Sciatic nerve (tissue), 2 donors: ENCODE results near the gene PBLD. TPM values are rescaled to one million over a fixed set of nuclear protein-coding genes. Genes with fewer than 3 reads are reported as not detected.

Experiments used
- ATAC-seq: fragments of 200-7000 bp; cut with Tn5 transposase; one replicate; pipeline ENCODE4 v1.9.1; 2020; ENCODE audit warnings: mild to moderate bottlenecking, moderate library complexity
- DNase-seq: peaks from one replicate; pipeline ENCODE4 v3.0.0-alpha.2; 2020; ENCODE audit warnings: low spot score
- intact Hi-C: fragments of 100-400 bp; cut with DNase I; formaldehyde crosslinking; loops from one replicate; pipeline ENCODE4 v1.14.2; 2022
- total RNA-seq: library from RNA; stranded (reverse); fragmentation: NEBNext Ultra II Directional; extraction: Animal tissue kit (Norgen Biotek cat#: 25700); gene quantifications from one replicate; pipeline ENCODE4 v1.2.1, GENCODE V29; 2021
- donor health status: DM: no; HTN: no; CAD: no.
- donor health status: DM: no; HTN: no; CAD: no.

PBLD gene
- total RNA-seq, 1 donor from 2014 or later, result 4.7 TPM

- ATAC-seq, result no peak
- intact Hi-C loops, result no loop called here
- no peak for DNase-seq
Observed at GRCh38 chr10:68242051-68242450, 90.7 kb downstream of the PBLD start.

DNA sequence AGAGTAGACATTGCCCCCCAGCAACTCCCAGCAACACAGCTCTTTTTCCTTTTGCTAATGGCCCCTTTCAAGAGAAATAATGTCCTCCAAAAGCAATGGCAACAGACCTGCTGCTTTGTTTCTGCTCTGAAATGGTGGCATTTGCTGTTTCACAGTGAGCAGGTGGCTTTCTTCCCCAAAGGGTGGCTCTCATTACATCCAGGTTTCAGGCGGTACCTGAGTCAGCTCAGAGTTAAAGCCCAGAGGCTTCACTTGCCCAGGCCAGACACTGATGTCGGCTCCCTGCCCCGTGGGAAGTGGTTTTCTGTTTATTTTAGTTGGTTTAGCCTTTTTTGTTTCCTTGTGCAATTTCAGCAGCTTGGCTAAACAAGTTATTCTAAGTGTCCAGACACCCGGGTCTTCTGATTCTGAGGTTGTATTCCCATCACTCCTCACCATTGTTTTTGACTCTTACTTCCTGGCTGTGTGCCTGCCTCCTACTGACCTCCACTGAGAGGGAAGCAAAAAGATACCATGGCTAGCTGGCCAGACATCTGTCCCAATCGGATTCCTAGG is 93.1 kb downstream of the PBLD start:
- no peak for DNase-seq
- intact Hi-C loops, result no loop called here

DNA sequence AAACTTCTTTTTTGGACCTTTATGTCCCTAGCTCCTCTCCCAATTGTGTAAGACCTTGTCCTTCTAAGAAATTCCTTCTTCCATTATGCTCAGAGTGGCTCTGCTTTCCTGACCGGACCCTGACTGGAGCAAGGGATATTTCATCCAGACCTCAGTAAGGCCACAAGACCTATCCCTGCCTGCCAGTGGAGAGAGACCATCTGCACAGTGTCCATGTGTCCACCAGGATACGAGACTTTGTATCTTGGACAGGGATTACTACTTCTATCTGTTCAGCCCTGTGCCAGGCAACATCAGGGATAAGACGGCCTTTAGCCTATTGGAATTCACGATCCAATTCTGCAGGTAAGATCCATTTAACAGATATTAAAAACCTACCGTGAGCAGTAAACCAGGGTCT is 93.7 kb downstream of the PBLD start:
- ATAC-seq (no peak), DNase-seq (no peak)
- intact Hi-C loops, result no loop called here

More for the DNA sequence above, 93.1 kb downstream of the PBLD start:
- ATAC-seq, result no peak

- intact Hi-C loops, result no loop called here
- ATAC-seq (no peak), DNase-seq (no peak)
Observed at GRCh38 chr10:68238371-68238770, 94.4 kb downstream of the PBLD start.

GRCh38 chr10:68237173-68237572 is 95.6 kb downstream of the PBLD start:
- no peak for DNase-seq
- intact Hi-C loops, result no loop called here
- no peak for ATAC-seq

DNA sequence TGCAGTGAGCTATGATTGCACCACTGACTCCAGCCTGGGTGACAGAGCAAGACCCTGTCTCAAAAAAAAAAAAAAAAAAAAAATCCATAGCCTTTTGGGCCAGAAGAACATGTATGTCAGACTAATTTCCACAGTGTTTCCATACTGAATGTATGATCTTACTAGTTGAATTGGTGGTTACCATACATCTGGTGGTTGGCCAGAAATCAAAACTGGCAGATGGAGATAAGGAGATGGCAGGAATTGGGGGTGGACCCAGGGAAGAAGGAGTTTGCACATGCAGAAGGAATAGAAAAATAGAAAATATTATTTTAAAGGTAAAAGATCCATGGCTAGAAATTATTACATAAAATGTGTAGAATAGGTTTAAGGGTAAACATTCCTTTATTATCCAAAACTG is 97.1 kb downstream of the PBLD start:
- intact Hi-C loops, result no loop called here
- ATAC-seq (no peak), DNase-seq (no peak)

DNA sequence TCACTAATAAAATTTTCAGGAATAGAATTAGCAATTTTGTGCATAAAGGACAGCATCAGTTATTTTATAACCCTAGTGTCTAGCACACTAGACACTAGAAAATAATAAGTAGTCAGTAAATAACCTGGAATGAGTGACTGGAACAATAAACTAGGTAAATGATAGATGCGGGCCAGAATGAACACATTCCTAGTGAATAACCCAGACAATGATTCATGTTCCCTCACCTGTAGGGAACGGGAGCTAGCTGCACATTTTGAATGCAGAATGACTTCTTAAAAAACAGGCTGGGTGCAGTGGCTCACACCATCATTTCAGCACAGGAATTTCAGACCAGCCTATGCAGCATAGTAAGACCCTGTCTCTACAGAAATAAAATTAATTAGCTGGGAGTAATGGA is 97.6 kb downstream of the PBLD start:
- ATAC-seq (no peak), DNase-seq (no peak)
- intact Hi-C loops, result no loop called here

- DNase-seq (no peak), ATAC-seq (no peak)
- intact Hi-C loops, result no loop called here
Observed at GRCh38 chr10:68233046-68233445, 99.7 kb downstream of the PBLD start.

Other genes starting within 250 kb of the PBLD start
- 0.13 TPM for gene MYPN, start 223.4 kb downstream of the PBLD start, total RNA-seq
- 0.22 TPM for gene ATOH7, start 100.8 kb downstream of the PBLD start, total RNA-seq
- gene HNRNPH3, start 864 bp downstream of the PBLD start, total RNA-seq, result 140 TPM
- gene RUFY2, start 74.3 kb upstream of the PBLD start, total RNA-seq, result 52.3 TPM
- gene DNA2, start 139.0 kb upstream of the PBLD start, total RNA-seq, result 6.7 TPM
- gene SLC25A16, start 194.6 kb upstream of the PBLD start, total RNA-seq, result 33.3 TPM
- gene TET1, start 227.4 kb upstream of the PBLD start, total RNA-seq, result 10.4 TPM